ENCODE data around the gene CACHD1.

DNA sequence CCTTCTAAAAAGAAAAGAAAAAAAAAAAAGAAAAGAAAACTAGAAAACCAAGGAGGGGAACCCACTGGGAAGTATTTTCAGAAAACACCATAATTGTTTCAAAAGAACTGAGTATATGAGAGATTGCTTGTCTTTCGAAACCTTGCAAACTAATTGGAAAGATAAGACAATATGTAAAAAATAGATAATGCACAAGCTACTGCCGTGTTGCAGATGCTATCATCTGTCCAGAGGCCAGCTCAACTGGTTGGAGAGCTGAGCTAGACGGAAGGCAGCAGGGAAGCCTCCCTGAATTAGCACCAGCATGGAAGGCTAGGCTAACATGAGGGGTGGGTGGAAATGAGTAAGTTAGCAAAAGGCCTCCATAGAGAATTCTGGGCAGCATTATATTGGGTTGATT, 16.2 kb upstream of the CACHD1 start:
- TF ChIP-seq, protein P1, sequence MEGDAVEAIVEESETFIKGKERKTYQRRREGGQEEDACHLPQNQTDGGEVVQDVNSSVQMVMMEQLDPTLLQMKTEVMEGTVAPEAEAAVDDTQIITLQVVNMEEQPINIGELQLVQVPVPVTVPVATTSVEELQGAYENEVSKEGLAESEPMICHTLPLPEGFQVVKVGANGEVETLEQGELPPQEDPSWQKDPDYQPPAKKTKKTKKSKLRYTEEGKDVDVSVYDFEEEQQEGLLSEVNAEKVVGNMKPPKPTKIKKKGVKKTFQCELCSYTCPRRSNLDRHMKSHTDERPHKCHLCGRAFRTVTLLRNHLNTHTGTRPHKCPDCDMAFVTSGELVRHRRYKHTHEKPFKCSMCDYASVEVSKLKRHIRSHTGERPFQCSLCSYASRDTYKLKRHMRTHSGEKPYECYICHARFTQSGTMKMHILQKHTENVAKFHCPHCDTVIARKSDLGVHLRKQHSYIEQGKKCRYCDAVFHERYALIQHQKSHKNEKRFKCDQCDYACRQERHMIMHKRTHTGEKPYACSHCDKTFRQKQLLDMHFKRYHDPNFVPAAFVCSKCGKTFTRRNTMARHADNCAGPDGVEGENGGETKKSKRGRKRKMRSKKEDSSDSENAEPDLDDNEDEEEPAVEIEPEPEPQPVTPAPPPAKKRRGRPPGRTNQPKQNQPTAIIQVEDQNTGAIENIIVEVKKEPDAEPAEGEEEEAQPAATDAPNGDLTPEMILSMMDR (conservative IDR thresholded peaks at IDR 0.05 in 1 of 2, IDR thresholded peaks at IDR 0.05 in 1 of 2; ENCODE audit: low read depth in 1 of 2, low read length in 2 of 2), result no peak
- TF ChIP-seq EZH2 (IDR thresholded peaks at IDR 0.05; ENCODE audit: low read length, missing control alignments), result no peak
